ENCODE results near the gene NHEJ1.

NHEJ1 gene

DNA sequence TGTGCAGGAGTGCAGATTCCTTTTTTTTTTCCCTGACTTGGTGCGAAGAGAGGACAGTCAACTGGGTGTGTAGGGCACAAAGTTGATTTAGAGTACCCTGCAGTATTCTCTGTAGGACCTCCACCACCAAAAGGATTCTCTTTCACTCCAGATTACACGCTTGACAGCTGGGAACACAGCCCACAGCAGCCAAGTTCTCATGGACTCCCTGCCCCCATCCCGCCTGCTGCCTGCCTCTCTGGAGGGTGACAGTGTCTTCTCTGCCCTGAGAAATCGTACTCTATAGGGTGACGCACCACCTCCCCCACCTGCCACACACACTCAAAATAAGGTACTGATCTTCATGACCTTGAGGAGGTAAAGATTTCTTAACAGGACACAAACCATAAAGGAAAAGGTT is 73.3 kb downstream of the NHEJ1 start:
- DNase-seq (ENCODE audit: low spot score) = no peak

DNA sequence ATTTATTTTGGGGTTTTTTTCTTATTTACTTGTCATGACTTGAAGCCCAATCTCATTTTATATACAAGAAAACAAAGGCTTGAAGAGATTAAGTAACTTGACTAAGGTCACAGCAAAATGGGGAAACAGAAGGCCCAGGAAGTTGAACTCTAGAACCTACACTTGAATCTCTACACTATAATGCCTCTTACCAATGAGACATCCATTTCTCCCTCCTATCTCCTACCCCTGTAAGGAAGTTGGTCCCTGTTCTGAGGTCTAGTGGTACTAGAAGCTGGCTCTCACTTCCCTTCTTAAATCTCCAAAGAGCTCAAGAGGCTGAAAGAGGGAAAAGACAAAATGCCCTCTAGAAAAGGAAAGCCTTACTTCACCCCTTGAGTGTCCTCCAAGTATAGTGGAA is 74.4 kb downstream of the NHEJ1 start:
- DNase-seq (ENCODE audit: low spot score) = no peak

DNA sequence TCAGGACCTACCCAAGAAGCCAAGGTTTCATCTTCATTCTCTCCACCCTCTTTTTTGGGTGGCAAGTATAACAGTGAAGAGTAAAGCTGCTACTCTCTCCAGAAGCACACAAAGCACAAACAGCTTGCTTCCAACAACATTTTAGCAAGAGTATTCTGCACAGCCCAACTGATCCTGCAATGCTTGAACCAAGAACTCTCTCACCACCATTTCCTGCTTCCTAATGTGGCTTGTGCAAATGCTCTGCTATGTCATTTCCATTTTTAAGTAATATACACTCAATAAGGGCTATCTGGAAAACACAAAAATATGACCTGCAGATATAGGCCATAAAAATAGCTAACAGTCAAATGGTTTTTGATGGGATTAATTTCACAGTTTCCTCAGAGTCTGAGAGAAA is 75.8 kb downstream of the NHEJ1 start:
- DNase-seq (ENCODE audit: low spot score) = no peak

DNA sequence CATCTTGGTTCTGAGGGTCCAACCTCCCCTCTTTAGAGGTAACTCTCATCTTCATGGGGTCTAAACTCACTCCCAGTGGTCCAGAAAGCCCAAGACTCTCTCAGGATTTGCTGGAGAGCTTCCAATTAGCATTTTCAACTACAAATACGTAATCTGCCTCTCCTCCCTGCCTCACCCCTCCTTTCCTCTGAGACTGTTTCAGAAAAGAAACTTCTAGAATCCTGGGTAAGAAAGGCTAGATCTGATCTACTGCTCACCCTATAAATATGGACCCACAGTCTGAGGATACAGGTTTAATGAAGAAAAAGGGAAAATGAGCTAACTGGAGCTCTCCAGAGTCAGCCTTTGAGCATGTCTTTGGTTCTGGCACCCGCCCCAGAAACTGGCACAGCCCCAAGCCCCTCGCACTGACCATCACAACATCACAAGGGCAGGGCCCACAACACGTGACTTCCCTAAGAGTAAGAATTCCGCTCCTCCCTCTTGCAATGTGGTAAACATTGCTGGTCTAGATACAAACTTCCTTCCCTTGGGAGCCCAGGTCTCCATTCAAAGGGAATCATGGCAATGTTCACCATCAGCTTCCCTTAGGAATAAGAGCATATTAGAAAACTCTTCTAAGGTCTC is 78.2 kb downstream of the NHEJ1 start:
- DNase-seq (ENCODE audit: low spot score) = no peak

DNA sequence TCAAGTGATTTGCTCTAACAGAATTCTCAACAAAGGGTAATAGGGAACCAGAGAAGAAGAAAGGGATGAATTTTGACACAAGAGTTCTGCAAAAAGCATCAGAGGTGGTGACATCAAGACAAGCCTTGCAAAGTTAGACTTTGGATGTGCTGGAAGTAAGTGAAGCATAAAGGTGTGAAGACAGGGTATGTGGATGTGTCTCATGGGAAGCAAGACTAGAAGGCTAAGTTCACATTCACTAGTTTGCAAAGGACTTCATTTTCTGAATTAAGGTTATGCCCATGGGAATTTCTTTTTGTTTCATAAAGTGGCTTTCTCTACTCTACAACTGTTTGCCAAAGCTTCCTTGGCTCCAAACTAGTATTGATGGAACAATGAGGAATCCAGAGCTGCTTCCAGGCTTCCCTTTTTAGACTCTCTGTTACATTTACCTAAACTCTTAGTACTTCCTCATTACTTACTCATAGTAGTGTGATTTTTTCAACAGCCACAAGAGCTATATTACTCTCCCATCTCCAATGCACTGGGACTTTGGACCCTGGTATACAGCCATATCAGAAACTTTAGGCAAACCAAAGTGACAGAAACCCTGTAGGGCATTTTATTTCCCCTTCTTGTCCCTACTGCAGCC is 78.8 kb downstream of the NHEJ1 start:
- no peak for DNase-seq (ENCODE audit: low spot score)

DNA sequence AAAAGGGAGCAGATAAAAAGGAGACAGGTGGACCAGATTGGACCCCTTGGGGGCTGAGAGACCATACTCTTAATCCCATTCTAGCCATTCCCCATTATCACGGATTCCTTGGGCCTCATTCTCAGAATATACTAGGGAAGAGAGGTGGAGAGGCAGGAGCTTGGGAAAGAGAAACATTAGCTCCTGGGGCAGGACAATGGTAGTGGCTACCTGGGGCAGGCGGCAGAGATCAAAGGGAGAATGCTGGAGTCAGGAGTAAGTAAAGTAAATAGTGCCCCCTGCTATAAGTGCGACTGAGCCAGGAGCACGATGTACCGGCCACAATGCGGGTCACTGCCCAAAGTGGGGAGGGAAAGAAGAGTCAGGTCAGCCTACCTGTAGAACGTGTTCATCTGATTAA is 79.5 kb downstream of the NHEJ1 start:
- DNase-seq (ENCODE audit: low spot score) = no peak

DNA sequence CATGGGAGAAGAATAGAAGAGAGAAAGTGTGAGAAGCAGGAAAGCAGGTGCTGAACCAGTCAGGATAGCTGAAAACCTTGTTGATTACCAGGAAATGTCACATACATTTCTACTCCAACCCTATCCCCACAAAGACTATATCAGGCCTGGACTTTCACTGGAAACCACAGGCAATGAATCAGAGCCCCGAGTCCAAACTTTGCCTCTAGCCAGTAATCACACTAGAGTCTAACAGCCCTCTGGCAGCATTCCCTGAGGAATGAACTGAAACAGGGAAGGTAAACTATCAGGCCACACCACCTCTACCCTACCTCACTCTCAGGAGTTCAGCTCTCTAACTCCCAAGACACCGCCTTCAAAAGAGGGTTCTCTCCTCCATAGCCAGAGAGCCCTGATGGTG is 81.2 kb downstream of the NHEJ1 start:
- no peak for DNase-seq (ENCODE audit: low spot score)

DNA sequence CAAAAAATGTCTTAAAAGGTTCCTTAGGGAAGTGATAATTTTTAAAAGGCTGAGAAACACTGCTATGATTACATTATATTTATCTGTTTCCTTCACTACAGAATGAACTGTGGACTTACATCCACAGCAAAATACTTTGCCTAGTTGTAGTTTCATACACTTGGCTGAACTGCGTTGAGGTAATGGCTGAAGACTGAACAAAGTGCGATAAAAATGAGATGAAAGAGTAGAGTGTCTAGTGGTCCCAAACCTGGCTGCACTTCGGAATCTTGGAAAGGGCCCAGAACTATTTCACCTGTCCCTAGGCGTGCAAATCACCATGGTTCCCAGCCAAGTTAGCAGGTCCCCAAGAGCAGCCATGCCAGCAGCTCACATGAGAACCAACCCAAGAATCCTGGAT is 81.7 kb downstream of the NHEJ1 start:
- no peak for DNase-seq (ENCODE audit: low spot score)

DNA sequence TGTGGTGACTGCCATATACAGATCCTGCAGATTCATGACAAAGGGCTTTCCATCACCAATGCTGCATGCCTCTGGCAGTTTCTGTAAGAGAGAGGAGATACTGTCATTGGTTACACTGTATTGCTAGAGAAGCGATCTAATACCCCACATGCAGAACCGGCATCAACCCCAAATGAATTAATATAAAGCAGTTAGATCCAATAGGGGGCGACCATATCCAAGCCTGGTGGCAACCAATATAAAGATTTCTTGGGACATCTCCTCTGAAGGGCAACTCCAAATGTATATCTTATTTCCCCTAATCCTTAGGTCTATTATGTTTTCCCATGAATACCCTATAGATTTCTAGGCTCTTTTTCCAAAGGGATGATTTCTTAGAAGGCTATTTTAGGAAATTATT is 82.5 kb downstream of the NHEJ1 start:
- no peak for DNase-seq (ENCODE audit: low spot score)

DNA sequence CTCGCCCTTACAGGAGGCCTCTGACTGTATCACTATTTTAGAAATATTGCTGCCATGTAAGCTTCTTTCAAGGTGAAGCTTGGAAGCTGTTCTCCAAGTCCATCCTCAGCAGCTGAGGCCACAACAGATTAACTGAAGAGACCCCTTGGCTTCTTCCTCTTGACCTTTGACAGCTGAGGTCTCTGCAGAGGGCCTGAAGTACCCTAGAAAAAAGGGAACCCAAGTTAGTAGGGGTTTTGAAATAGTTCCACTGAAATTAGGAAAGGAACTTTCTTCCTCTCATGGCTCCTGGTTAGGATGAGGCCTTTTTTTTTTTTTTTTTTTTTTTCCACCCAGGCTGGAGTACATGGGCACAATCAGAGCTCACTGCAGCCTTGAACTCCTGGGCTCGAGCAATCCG is 84.4 kb downstream of the NHEJ1 start:
- DNase-seq (ENCODE audit: low spot score) = no peak

DNA sequence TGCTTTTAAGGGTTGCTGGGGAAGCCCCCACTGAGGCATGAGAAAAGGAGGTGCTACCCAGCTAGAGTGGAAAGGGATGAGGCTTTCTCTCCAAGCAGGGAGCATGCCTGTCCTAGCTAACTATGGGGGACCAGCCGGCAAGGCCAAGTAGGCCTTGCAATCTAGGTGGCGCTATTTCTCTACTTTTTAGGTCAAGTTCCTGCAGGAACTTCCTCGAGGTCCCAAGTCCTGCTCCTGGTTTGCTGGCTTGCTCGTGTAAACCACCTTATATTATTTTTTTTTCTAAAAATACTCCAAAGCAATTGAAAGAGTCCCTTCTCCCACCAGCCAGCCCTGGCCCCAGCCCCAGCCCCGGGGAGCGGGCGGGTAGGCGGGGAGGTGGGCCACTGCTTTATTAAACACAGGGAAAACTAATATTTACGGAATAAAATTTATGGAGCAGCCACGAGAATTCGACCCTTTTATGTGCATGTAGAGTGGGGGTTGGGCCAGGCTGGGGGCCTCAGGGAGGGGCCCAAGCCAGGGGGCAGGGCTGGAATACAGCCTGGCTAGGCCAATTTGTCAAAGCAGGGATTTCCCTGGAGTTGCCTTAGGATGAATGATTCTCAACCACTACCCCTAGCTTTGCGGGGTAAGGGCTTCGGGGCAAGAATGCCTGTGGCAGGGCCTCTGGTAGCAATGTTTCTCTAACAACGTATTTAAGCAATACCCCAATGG is 87.0 kb downstream of the NHEJ1 start:
- DNase-seq (ENCODE audit: low spot score) = peak; percentile 13

DNA sequence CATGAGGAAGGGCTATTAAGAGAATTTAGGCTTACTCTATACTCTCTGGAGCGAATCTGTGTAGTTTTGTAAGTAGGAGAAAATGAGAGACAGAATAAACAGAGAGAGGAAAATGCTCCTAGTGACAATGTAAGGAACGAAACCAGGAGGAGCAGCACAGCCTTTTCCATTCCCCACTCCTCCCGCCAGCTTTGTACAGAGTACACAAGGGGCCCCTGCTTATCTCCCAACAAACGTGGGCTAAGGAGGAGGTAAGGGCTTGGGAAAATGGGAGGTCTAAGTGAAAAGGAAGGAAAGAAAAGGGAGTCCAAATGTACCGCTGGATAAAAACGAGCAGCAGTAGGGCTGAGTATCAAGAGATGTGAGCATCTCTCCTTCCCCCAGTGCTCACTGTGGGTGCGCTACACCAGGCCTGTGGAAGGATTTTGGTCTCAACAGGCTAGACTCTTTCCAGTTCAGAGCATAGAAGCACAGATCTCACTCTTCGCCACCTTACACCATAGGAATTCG is 87.8 kb downstream of the NHEJ1 start:
- DNase-seq (ENCODE audit: low spot score) = no peak

DNA sequence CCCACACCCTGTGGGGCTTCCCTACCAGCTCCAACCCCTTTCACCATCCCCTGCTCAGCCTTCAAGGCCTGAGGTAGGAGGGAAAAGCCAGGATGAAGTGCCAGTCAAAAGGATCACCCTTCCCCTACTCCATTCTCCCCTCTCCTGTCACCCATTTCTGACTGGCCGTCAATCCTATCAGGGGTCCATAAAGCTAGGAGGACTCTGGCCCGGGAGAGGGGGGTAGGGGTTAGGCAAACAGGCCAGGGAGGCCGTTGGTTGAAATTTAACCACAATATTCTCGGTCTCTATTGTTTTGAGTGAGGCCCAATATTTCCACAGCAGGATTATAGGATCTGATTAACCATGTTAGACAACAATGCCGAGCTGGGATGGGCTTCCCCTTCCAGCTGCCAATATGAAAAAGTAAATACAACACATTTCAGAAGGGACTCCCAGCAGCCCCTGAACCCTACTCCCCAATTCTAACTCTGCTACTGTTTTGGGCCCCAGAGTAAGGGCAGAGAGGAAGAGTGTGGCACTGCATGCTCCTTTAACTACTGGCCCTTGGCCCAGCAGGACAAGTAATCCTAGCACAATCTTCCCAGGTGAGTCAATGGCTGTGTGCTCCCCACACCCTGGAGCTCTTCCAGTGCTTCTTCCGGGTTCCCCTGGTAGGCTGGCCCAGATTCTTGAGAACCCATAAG is 89.3 kb downstream of the NHEJ1 start:
- no peak for DNase-seq (ENCODE audit: low spot score)

DNA sequence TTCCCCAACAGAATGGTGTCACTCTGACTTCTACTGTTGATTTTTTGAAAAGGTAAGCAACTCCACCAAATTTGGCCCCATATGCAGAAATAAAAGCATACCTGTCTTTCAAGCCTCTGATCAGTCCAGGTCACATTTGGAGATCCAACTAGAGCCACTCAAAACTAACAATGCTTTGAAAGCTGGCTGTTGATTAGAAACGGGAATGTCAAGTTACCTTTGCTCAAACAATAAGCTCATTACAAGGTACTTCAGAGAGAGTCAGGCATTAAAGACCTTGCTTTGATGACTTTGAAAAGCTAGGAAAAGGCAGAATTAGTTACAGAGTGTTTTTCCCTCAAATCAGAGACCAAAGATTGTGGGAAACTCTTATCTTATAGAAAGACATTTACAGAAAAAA is 95.1 kb downstream of the NHEJ1 start:
- DNase-seq (ENCODE audit: low spot score) = no peak

DNA sequence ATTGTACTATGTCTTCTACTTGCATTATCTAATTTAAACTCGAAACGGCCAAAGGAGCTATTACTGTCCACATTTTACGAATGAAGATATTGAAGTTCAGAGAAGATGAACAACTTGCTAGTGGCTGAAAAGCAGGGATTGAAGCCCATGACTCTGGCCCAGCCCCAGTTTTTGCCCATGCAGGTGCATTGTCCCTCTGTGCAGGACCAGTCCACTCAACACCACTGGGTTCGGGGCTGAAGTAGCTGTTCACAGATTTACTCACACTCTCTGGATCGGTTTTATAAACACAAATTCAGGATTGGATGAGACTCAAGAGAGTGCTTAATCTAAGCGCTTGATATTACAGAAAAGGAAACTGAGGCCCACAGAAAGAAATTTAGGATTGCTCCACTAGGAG is 98.5 kb downstream of the NHEJ1 start:
- no peak for DNase-seq (ENCODE audit: low spot score)

DNA sequence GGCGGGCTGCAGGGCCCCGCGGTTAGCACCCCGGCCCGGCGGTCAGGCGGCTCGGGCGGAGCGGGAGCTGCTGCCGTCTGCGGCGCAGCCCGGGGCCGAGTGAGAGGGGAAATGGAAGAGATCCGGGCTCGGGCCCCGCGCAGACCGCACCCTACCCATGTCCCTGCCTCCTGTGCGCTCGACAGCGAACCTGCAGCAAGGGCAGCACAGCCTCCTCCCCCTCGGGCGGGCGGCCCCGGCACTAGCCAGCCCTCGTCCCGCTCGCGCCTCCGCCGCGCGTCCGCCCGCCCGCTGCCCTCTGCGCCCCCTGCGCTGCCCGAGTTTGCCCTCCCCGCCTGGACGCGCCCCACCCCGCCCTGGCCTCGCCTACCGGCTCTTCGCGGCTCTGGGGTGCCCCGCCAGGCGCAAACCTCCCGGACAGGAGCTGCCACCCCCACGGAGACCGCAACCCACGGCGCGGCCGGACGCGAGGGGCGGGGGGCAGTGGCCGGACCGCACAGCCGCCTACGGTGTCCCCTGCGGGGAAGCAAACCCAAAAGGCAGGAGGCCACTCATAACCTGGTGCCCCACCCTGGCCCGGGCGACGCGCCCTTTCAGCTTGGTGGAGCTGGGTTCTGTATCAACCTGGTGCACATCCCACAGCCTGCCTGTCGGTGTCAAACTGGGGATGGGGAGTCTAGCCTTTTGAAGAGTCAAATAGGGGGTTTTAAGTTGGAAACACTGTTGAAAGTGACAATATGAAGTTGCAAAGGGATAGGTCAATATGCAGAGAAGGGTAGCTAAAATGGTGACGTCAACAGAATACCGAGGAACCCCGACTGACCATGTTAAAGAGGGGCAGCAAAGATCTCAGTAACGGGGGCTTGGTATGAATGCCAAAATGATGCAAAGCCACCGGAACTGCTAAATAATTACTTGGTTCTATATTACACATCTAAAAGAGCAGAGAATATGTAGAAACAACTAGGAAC is 99.5 kb downstream of the NHEJ1 start, which contains the start of gene IHH:
Gene IHH (minus strand): TSS at position 101 of the 971 bp plus-strand sequence. CDS start 454 bp downstream, outside the sequence.
- DNase-seq (ENCODE audit: low spot score) = no peak

DNA sequence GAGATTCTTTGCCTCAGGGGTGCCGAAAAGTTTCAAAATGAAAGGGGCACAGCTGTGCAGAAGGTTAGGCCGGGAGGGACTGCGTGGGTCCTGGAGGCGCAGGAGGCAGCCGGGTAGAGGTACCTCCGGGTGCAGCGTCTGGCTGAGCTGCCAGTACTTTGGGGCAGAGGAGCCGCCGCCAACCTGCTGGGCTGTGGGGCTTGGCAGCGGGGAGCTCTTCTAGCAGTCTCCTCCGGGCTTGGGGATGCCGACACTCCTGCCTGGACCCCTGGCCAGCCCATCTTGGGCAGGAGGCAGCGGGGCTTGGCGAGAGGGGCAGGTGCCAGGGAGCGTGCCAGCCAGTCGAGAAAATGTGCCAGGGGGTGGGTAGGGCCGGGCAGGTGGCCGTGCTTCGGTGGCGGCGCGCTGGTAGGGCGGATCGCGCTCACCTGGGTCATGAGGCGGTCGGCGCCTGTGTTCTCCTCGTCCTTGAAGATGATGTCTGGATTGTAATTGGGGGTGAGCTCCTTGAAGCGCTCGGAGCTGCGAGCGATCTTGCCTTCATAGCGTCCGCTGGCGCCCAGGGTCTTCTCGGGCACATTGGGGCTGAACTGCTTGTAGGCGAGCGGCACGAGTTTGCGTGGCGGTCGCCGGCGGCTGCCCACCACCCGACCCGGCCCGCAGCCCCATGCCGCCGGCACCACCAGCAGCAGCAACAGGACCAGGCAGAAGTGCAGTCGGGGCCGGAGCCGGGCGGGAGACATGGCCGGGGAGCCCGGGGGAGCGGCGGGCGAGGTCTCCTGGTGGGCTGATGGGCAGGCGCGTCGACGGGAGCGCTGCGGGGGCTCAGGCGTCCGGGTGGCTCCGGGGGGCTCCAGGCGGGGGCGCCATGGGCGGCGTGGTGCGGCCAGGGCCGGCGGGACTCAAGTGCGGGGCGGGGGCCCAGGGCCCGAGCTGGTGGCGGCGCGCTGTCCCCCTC is 100.6 kb downstream of the NHEJ1 start:
- no peak for DNase-seq (ENCODE audit: low spot score)

DNA sequence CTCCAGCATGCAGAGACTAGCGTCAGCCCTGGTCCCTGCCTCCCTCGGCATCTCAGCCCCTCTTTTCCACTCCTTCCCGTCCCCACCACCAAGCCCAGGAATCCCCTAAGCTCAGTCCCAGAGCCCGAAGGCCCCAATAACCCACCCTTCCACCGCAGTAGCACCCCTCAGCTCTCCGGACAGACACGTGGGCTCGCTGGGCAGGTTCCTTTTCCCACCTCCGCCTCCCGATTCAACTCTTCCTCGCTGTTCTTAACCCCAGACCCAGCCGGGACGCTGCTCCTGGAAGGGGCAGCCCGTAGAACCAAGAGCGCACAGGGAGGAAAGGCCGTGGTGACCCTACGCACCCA is 101.3 kb downstream of the NHEJ1 start:
- DNase-seq (ENCODE audit: low spot score) = no peak

DNA sequence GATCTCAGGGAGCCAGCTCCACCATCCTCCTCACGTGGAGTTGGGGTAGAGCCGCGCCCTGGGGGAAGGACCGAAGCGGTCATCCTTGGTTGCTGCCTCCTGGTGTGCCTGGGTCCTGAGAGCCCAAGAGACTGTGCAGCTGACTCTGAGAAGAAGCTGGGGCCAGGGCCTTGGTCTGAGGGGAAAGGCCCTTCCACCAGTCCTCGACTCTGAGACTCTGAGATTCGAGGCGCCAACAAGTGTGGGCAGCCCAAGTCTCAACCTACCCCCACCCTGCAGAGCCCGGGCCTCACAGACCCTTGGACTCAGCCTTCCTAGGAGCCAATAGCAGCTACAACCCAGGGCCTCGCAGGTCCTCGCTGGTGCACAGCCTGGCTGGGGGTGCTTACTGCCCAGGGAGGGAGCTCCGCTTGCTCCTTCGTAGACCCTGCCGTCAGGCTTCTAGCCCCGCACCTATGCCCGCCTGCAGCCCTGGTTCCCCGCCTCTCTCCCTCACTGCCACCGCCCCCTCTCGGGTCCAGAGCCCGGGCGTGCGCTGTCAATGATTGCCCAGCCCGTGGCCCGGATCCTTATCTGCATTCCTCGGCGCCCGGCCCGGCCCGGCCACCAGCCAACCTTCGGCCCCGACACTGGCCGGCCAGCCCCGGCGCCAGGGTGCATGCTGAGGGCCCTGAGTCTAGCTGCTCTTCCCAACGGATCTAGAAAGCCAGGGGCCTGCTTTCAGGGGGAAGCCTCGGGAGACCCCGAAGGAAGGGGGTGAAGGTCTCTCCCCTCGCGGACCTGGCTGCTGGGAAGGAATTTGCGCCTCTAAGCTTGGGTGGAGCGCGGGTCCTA is 101.9 kb downstream of the NHEJ1 start:
- no peak for DNase-seq (ENCODE audit: low spot score)
